Measurements from ENCODE around the gene DGKZ. TPM values are rescaled to one million over a fixed set of nuclear protein-coding genes. Genes with fewer than 3 reads are reported as not detected.
A peak's percentile ranks its signal among the peaks of the same experiment; 100 is the strongest.

Gene DGKZ
- total RNA-seq, 3 donors from 2014 or later: 42.3 to 46.5 (median 46.2) TPM

GRCh38 chr11:46387456-46387855 is 40.2 kb downstream of the DGKZ start:
- Histone ChIP-seq H3K4me1 (peaks cover 22 to 26% of the 10 kb centered on the region in 2 donors), H3K27me3 (peaks cover 22 to 47% of the 10 kb centered on the region in 2 donors), H3K36me3 (no peaks in the 10 kb centered on the region), H3K27ac (no peak overlapping the region), H3K4me3 (no peak overlapping the region), H3K9me3 (no peaks in the 10 kb centered on the region)
- intact Hi-C loops (cut with DNase I; ENCODE audit: low total_unique reads): loop anchor here (10.0 kb wide), 1 partner anchor 147 kb away; no protein-coding TSS in a partner anchor
- DNase-seq (ENCODE audit: low spot score in 2 of 2): no peak
- TF ChIP-seq POLR2AphosphoS5 (IDR thresholded peaks at IDR 0.05) (no peak), POLR2A (IDR thresholded peaks at IDR 0.05) (no peak), CTCF (IDR thresholded peaks at IDR 0.05) (no peak)

- no peak for DNase-seq (ENCODE audit: low spot score in 2 of 2)
- intact Hi-C loops (cut with DNase I; ENCODE audit: low total_unique reads): loop anchor here (10.0 kb wide), 1 partner anchor 147 kb away; no protein-coding TSS in a partner anchor
- Histone ChIP-seq H3K9me3 (no peaks in the 10 kb centered on the region), H3K4me3 (no peak overlapping the region), H3K4me1 (peaks cover 20 to 29% of the 10 kb centered on the region in 2 donors), H3K27ac (no peak overlapping the region), H3K27me3 (peaks cover 22 to 47% of the 10 kb centered on the region in 2 donors), H3K36me3 (no peaks in the 10 kb centered on the region)
- TF ChIP-seq POLR2AphosphoS5 (IDR thresholded peaks at IDR 0.05) (no peak), POLR2A (IDR thresholded peaks at IDR 0.05) (no peak), CTCF (IDR thresholded peaks at IDR 0.05) (no peak)
These were observed 40.8 kb downstream of the DGKZ start for GRCh38 chr11:46387919-46388618.

- Histone ChIP-seq H3K27ac (no peak overlapping the region), H3K4me3 (peak overlapping the region in 2 of 3 donors; percentile 46 to 73), H3K27me3 (peaks cover 22 to 47% of the 10 kb centered on the region in 2 donors), H3K9me3 (no peaks in the 10 kb centered on the region), H3K36me3 (no peaks in the 10 kb centered on the region), H3K4me1 (peaks cover 20 to 29% of the 10 kb centered on the region in 2 donors)
- TF ChIP-seq POLR2AphosphoS5 (IDR thresholded peaks at IDR 0.05) (no peak), CTCF (IDR thresholded peaks at IDR 0.05) (no peak), POLR2A (IDR thresholded peaks at IDR 0.05) (no peak)
- no peak for DNase-seq (ENCODE audit: low spot score in 2 of 2)
- intact Hi-C loops (cut with DNase I; ENCODE audit: low total_unique reads): loop anchor here (10.0 kb wide), 1 partner anchor 146 kb away; no protein-coding TSS in a partner anchor
These were observed 41.6 kb downstream of the DGKZ start for GRCh38 chr11:46388619-46389449.

GRCh38 chr11:46389450-46390330 is 42.4 kb downstream of the DGKZ start:
- Histone ChIP-seq H3K27me3 (peaks cover 22 to 47% of the 10 kb centered on the region in 2 donors), H3K9me3 (no peaks in the 10 kb centered on the region), H3K4me1 (peaks cover 20 to 29% of the 10 kb centered on the region in 2 donors), H3K36me3 (no peaks in the 10 kb centered on the region), H3K4me3 (peak overlapping the region; percentile 26 to 73 (median 46)), H3K27ac (no peak overlapping the region)
- DNase-seq (ENCODE audit: low spot score in 2 of 2): peak in 1 of 2 donors; percentile 70
- TF ChIP-seq CTCF (IDR thresholded peaks at IDR 0.05) (peak in 2 of 3 donors; percentile 66 to 71), POLR2AphosphoS5 (IDR thresholded peaks at IDR 0.05) (no peak), POLR2A (IDR thresholded peaks at IDR 0.05) (no peak)
- intact Hi-C loops (cut with DNase I; ENCODE audit: low total_unique reads): loop anchor here (5.0 to 10.0 kb wide), 3 partner anchors 145 to 247 kb away; no protein-coding TSS in a partner anchor
